Smooth muscle cell (in vitro differentiated cells): ENCODE results near the gene VEZF1. TPM values are rescaled to one million over a fixed set of nuclear protein-coding genes. Genes with fewer than 3 reads are reported as not detected.

ENCODE experiments used
- DNase-seq: peaks from one replicate; lab custom pipeline; 2025; ENCODE audit not compliant: unreplicated experiment; lab: John Stamatoyannopoulos, UW
- H2AFZ ChIP-seq: fragments of 200-600 bp; sonication (generic); 2 replicates; pipeline ENCODE4 v1.6.0; 2016; ENCODE audit warnings: antibody characterized with exemption, low read depth, mild to moderate bottlenecking
- H3F3A ChIP-seq: fragments of 200-600 bp; sonication (generic); 2 replicates; pipeline ENCODE4 v1.6.0; 2017; ENCODE audit warnings: antibody characterized with exemption, low read depth
- H3K27ac ChIP-seq: fragments of 200-600 bp; sonication (generic); 2 replicates; pipeline ENCODE4 v1.5.1; 2016; ENCODE audit warnings: low read depth, mild to moderate bottlenecking
- H3K27me3 ChIP-seq: fragments of 200-600 bp; sonication (generic); 2 replicates; pipeline ENCODE4 v1.6.1; 2016; ENCODE audit warnings: low read depth, mild to moderate bottlenecking
- H3K36me3 ChIP-seq: fragments of 200-600 bp; sonication (generic); 2 replicates; pipeline ENCODE4 v1.5.1; 2016; ENCODE audit warnings: low read depth
- H3K4me1 ChIP-seq: fragments of 200-600 bp; sonication (generic); 2 replicates; pipeline ENCODE4 v1.5.1; 2016; ENCODE audit warnings: low read depth
- H3K4me2 ChIP-seq: fragments of 200-600 bp; sonication (generic); 2 replicates; pipeline ENCODE4 v1.6.0; 2016; ENCODE audit warnings: mild to moderate bottlenecking
- H3K4me3 ChIP-seq: fragments of 200-600 bp; sonication (generic); 2 replicates; pipeline ENCODE4 v1.5.1; 2016; ENCODE audit warnings: mild to moderate bottlenecking
- H3K79me2 ChIP-seq: fragments of 200-600 bp; sonication (generic); 2 replicates; pipeline ENCODE4 v1.6.0; 2016; ENCODE audit warnings: low read depth, mild to moderate bottlenecking
- H3K9ac ChIP-seq: fragments of 200-600 bp; sonication (generic); 2 replicates; pipeline ENCODE4 v1.6.0; 2016; ENCODE audit warnings: low read depth
- H3K9me3 ChIP-seq: fragments of 200-600 bp; sonication (generic); replicated peaks from 2 replicates; pipeline ENCODE4 v1.5.1; 2016; ENCODE audit warnings: low read depth
- H4K20me1 ChIP-seq: fragments of 200-600 bp; sonication (generic); 2 replicates; pipeline ENCODE4 v1.6.0; 2016; ENCODE audit warnings: low read depth
- WGBS: methylation state at CpG from one replicate; pipeline ENCODE4 v1.1.7; 2016; ENCODE audit warnings: low lambda C conversion rate; 5-methylcytosine and 5-hydroxymethylcytosine counted together
- polyA plus RNA-seq: library from polyadenylated mRNA; unstranded; fragments of >200 nt; fragmentation: Nextera tagmentation; extraction: Ambion mirVana; gene quantifications from 2 replicates; pipeline ENCODE4 v1.2.1, GENCODE V29; 2016
- total RNA-seq: library from RNA; depleted of rRNA; stranded (reverse); fragments of >200 nt; gene quantifications from 2 replicates; pipeline ENCODE4 v1.2.3, GENCODE V29; 2014
- TF ChIP-seq, protein P1 (sequence below): fragments of 200-600 bp; sonication (generic); IDR thresholded peaks from 2 replicates; pipeline ENCODE4 v1.5.1; 2017; ENCODE audit warnings: borderline replicate concordance, mild to moderate bottlenecking, antibody characterized with exemption; ENCODE audit not compliant: insufficient read depth, poor library complexity, severe bottlenecking

Gene VEZF1
- total and polyA plus RNA-seq, 2 experiments from 2014 or later, result 25.3 to 61.8 TPM

DNA sequence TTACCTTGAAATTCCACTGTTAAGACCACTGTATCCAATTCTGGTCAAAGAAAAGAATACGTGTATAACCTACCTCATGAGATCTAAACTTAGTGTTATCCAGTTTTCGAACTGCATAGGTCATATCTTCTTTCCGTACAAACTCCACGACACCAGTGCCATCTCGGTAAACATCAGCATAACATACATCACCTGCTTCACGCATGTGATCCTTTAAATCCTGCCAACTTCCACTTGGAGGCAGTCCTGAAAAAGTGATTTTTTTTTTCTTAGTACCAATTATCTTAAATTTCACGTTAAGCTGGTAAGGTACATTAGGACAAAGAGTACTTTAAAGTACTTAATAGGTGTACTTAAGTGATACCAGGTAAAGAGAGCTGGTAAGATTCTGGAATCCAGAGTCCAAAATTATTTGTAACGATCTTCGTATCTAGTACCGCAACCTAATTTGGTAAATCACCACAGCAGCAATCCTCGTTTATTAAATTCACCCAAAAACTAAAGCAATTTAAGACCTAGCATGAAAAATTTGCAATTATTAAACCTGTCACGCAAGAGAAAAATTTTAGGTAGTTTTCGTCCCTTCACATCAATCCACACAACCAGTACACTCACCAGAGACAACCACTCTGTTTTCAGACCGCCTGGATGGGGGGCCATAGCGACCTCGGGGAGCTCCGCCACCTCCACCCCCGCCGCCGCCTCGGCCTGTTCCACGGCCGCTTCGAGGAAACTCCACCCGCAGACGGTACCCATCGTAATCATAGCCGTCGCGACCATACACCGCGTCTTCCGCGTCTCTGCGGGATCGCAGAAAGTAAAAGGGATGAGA, 17.9 kb upstream of the VEZF1 start:
- no peaks in the 10 kb centered on the region for H3K9me3 ChIP-seq
- H3K4me2 ChIP-seq, result peak overlapping the region; percentile 94
- H2AFZ ChIP-seq, result no peak overlapping the region
- TF ChIP-seq, protein P1, sequence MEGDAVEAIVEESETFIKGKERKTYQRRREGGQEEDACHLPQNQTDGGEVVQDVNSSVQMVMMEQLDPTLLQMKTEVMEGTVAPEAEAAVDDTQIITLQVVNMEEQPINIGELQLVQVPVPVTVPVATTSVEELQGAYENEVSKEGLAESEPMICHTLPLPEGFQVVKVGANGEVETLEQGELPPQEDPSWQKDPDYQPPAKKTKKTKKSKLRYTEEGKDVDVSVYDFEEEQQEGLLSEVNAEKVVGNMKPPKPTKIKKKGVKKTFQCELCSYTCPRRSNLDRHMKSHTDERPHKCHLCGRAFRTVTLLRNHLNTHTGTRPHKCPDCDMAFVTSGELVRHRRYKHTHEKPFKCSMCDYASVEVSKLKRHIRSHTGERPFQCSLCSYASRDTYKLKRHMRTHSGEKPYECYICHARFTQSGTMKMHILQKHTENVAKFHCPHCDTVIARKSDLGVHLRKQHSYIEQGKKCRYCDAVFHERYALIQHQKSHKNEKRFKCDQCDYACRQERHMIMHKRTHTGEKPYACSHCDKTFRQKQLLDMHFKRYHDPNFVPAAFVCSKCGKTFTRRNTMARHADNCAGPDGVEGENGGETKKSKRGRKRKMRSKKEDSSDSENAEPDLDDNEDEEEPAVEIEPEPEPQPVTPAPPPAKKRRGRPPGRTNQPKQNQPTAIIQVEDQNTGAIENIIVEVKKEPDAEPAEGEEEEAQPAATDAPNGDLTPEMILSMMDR, result no peak
- peaks cover 30% of the 10 kb centered on the region for H3F3A ChIP-seq
- peaks cover 32% of the 10 kb centered on the region for H3K4me1 ChIP-seq
- H3K4me3 ChIP-seq, result peak overlapping the region; percentile 93
- peak overlapping the region; percentile 97 for H3K27ac ChIP-seq
- peaks cover 57% of the 10 kb centered on the region for H4K20me1 ChIP-seq
- H3K9ac ChIP-seq, result peak overlapping the region; percentile 97
- peaks cover 48% of the 10 kb centered on the region for H3K79me2 ChIP-seq
- no peaks in the 10 kb centered on the region for H3K27me3 ChIP-seq
- H3K36me3 ChIP-seq, result peaks cover 6% of the 10 kb centered on the region
- WGBS, result 5% methylated on average over 36 of the region's 36 CpGs
- DNase-seq, result no peak

DNA sequence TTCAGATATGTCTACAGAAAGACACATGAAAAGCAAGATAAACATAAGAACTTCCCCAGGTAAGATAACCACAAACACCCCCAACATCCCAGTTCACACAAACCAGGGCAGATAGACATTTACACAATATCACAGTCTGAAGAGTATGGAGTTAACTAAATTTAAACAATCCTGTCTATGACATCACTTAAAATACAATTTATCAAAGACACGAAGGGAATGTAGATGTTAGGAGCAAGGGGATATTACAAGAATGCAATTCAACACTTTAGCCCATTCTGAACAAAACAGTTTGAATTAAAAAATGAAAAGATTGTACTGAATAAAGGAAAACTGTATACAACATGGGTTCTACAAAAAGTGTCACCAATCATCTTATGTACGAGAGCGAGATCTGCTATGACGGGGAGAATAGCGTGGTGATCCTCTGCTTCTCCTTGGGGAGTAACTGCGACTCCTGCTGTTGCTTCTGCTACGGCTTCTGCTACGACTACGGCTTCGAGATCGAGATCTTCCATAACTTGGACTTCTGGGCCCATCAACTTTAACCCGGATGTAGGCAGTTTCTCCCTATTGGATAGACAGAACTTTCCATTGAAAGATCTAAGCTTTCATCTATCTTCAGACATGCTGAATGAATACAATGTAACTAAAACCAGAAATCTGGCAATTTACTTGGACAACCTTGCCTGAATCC, 17.1 kb upstream of the VEZF1 start:
- Histone ChIP-seq H3K4me3 (peak overlapping the region; percentile 93), H3K9me3 (no peaks in the 10 kb centered on the region), H3K27ac (peak overlapping the region; percentile 97), H2AFZ (no peak overlapping the region), H3K4me2 (peak overlapping the region; percentile 94), H3K79me2 (peaks cover 48% of the 10 kb centered on the region), H3K36me3 (peaks cover 6% of the 10 kb centered on the region), H3K27me3 (no peaks in the 10 kb centered on the region), H3K4me1 (peaks cover 32% of the 10 kb centered on the region), H3F3A (peaks cover 30% of the 10 kb centered on the region), H4K20me1 (peaks cover 64% of the 10 kb centered on the region), H3K9ac (peak overlapping the region; percentile 97)
- DNase-seq, result no peak
- TF ChIP-seq, protein P1, result no peak
- 50% methylated on average over 12 of the region's 12 CpGs for WGBS

DNA sequence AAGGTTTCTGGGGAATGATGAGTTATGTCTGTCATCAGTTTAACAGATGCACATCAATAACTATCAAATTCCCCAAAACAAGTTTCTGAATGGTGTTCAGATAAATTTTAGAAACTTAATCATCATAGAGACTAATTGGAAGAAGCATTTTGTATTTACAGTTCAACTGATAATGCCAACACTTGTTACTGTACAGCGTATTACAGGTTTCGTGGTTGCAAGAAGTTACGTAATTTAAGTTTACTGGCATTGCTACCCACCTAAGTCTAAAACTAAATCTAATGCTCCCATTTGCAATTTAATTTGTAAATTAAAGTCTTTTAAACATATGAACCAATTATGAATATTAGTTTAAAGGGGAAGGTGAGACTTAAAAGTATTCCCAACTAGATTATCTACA, 16.0 kb upstream of the VEZF1 start:
- Histone ChIP-seq H3K4me2 (peak overlapping the region; percentile 94), H3K4me3 (no peak overlapping the region)
- 92% methylated on average over 3 of the region's 3 CpGs for WGBS

More for the DNA sequence above, 16.0 kb upstream of the VEZF1 start:
- Histone ChIP-seq H2AFZ (no peak overlapping the region), H3F3A (peaks cover 34% of the 10 kb centered on the region), H3K36me3 (peaks cover 6% of the 10 kb centered on the region), H3K27me3 (no peaks in the 10 kb centered on the region), H3K9ac (no peak overlapping the region), H3K27ac (peak overlapping the region; percentile 10), H3K9me3 (no peaks in the 10 kb centered on the region), H4K20me1 (peaks cover 74% of the 10 kb centered on the region), H3K79me2 (peaks cover 48% of the 10 kb centered on the region), H3K4me1 (peaks cover 32% of the 10 kb centered on the region)
- TF ChIP-seq, protein P1, result no peak
- no peak for DNase-seq
